ENCODE measurements around the gene FZD4.

The FZD4 gene

DNA sequence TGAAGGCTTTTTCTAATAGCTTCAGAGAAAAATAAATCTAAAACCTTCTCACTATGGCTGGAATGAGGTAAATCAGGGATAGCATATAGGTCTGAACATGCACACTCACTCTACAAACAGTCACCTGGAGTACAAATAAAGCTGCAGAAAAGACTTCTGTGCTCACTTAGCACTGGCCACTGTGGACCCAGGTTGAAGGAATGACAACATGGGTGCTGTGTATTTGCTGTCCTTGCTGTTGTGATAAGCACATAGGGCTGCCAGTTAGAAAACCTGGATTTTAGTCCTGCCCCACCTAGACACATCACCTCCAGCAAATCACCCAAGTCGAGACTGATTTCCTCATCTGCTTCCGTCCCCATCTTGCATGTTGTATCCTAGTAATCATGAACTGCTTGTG is 51.2 kb downstream of the FZD4 start:
- no peak for DNase-seq

DNA sequence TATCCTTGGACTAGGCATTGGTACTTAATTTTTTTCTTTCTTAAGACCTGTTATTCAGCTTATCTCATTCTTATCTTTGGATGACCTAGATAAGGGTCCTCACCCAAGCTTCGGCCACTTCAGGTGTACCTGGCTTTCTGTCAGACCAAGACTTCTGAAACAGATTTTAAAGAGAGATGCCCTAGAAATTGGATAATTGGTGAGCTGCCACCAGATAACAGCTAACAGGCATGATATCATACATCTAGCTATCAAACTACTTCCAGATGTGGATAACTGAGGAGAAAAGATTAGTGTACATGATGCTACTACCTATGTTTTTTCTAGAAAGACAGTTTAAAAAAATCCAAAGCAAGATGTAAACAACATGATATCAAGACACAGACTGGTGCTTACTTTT is 52.9 kb downstream of the FZD4 start:
- DNase-seq: no peak

DNA sequence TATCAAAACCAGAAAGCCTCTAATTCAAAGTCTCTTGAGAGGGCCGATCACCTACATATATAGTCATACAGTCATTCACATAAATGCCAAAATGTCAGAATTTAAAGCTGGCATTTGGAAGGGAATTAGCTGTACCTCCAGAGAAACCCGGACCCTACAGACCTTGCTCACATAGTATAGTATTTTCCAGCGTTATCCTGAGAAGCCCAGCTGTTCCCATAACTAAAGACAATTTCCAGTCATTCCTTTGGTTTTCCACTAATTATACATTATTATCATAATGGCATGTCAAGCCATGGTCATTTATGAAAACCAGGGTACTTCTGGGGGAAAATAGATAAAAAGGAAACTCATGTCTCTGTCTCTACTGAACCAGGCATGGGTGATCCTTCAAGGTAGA is 53.6 kb downstream of the FZD4 start:
- no peak for DNase-seq

DNA sequence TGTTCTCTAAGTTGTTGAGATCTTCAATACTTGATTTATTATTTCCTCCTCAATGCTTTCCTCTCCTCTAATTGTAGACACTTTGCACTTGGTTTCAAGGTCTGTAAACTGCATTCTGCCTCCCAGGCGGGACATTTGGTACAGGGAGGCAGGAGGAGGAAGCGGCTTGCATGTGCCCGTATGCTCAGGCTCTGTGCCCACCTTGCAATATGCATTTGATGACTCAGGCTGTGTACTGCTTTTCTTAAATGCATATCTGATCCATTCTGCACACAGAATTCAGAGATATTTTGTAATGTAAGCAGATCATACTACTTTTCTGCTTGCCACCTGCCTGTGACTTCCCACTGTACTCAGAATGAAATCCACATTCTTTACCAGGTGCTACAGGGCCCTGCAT is 55.0 kb downstream of the FZD4 start:
- no peak for DNase-seq

DNA sequence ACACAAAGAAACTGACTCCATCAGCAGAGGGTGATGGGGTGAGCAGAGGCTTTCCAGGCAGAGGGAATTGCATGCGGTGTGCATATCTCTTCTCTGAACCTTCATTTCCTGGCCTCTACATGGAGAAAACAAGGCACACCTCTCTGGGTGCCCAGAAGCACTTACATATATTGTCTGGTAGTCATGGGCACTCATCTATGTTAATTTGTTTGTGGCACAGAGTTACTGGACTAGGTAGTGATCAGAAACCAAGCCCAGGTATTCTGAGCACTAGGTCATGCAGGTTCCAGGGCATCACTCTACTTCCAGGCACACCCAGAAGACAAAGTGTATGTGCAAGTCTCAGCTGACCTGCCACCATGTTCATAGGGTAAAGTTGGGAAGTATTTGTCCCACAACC is 56.5 kb downstream of the FZD4 start:
- DNase-seq: no peak

DNA sequence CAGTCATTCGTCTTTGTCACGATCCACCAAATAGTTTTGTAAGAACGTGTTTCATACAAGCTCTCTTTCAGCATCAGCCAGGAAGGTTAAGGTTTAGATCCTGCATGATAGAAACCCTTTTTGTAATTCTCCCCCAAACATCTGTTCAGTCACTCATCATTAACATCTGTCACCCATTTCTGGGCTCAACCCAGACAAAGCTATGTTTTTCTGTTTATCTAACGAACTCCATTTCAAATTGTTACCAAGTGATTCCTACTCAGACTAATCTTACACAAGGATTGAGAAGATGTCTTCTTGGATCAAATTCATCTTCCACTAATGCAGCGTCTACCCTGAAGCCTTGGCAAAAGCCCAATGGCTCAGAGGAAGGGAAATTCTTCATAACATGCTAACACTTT is 58.8 kb downstream of the FZD4 start:
- no peak for DNase-seq
